ENCODE data around the gene LY6G6F. TPM values are rescaled to one million over a fixed set of nuclear protein-coding genes. Genes with fewer than 3 reads are reported as not detected.

LY6G6F gene
- polyA plus RNA-seq, 3 donors, result 0.51 TPM; not detected in 2

GRCh38 chr6:31712296-31712695 lies 5.6 kb downstream of the LY6G6F start:
- H3K27ac Mint-ChIP-seq, result peak overlapping the region in 2 of 7 donors; percentile 56 to 60
- Histone ChIP-seq H3K79me2 (ENCODE audit: insufficient read depth, low read length) (no peaks in the 10 kb centered on the region), H3K27me3 (ENCODE audit: control insufficient read depth in 2 of 2, insufficient read depth in 2 of 2, low read length in 2 of 2) (no peaks in the 10 kb centered on the region), H3K4me2 (replicated peaks; ENCODE audit: extremely low read depth, low read length, poor library complexity, severe bottlenecking) (no peak overlapping the region), H3K4me3 (replicated peaks in 1 of 3; ENCODE audit: low read depth in 2 of 3, low read length in 3 of 3) (no peak overlapping the region), H4K20me1 (ENCODE audit: insufficient read depth, low read length) (no peaks in the 10 kb centered on the region), H3K27ac (ENCODE audit: low read depth in 1 of 2, low read length in 2 of 2) (no peak overlapping the region), H3K9ac (ENCODE audit: insufficient read depth, low read length, poor library complexity, severe bottlenecking) (no peak overlapping the region), H2AFZ (ENCODE audit: insufficient read depth, low read depth, low read length, poor library complexity, severe bottlenecking) (peak overlapping the region; percentile 38), H3K9me3 (replicated peaks in 1 of 2; ENCODE audit: control insufficient read depth in 1 of 2, insufficient read depth in 1 of 2, low read length in 2 of 2) (no peaks in the 10 kb centered on the region), H3K36me3 (replicated peaks in 1 of 2; ENCODE audit: control insufficient read depth in 1 of 2, insufficient read depth in 2 of 2, low read length in 2 of 2) (no peaks in the 10 kb centered on the region), H3K4me1 (ENCODE audit: control insufficient read depth in 1 of 2, insufficient read depth in 2 of 2, low read length in 2 of 2) (peaks cover 21 to 27% of the 10 kb centered on the region in 2 donors)
- intact Hi-C loops (cut with micrococcal nuclease), result no loop called here
- 63% methylated on average over 8 of the region's 8 CpGs for WGBS (ENCODE audit: insufficient coverage)
- no peaks in the 10 kb centered on the region for H3K36me3 Mint-ChIP-seq
- peak overlapping the region in 1 of 2 donors; percentile 23 for H3K4me3 Mint-ChIP-seq
- peaks cover 0 to 9% (median 1%) of the 10 kb centered on the region in 3 donors for H3K27me3 Mint-ChIP-seq (ENCODE audit: low read depth in 3 of 3)
- DNase-seq, result peak; percentile 32 to 49 (median 35)
- peaks cover 0 to 2% (median 0%) of the 10 kb centered on the region in 7 donors for H3K9me3 Mint-ChIP-seq
- peak; percentile 26 for TF ChIP-seq CTCF (IDR thresholded peaks at IDR 0.05)
- H3K4me1 Mint-ChIP-seq, result peaks cover 28% of the 10 kb centered on the region

- Histone ChIP-seq H4K20me1 (ENCODE audit: insufficient read depth, low read length) (no peaks in the 10 kb centered on the region), H3K9ac (ENCODE audit: insufficient read depth, low read length, poor library complexity, severe bottlenecking) (no peak overlapping the region), H3K4me3 (replicated peaks in 1 of 3; ENCODE audit: low read depth in 2 of 3, low read length in 3 of 3) (no peak overlapping the region), H3K27me3 (ENCODE audit: control insufficient read depth in 2 of 2, insufficient read depth in 2 of 2, low read length in 2 of 2) (no peaks in the 10 kb centered on the region), H3K79me2 (ENCODE audit: insufficient read depth, low read length) (no peaks in the 10 kb centered on the region), H3K9me3 (replicated peaks in 1 of 2; ENCODE audit: control insufficient read depth in 1 of 2, insufficient read depth in 1 of 2, low read length in 2 of 2) (no peaks in the 10 kb centered on the region), H3K4me2 (replicated peaks; ENCODE audit: extremely low read depth, low read length, poor library complexity, severe bottlenecking) (no peak overlapping the region), H2AFZ (ENCODE audit: insufficient read depth, low read depth, low read length, poor library complexity, severe bottlenecking) (no peak overlapping the region), H3K4me1 (ENCODE audit: control insufficient read depth in 1 of 2, insufficient read depth in 2 of 2, low read length in 2 of 2) (peaks cover 21 to 27% of the 10 kb centered on the region in 2 donors), H3K27ac (ENCODE audit: low read depth in 1 of 2, low read length in 2 of 2) (no peak overlapping the region), H3K36me3 (replicated peaks in 1 of 2; ENCODE audit: control insufficient read depth in 1 of 2, insufficient read depth in 2 of 2, low read length in 2 of 2) (no peaks in the 10 kb centered on the region)
- peaks cover 0 to 9% (median 4%) of the 10 kb centered on the region in 3 donors for H3K27me3 Mint-ChIP-seq (ENCODE audit: low read depth in 3 of 3)
- no CpG with 5 or more reads among the region's 4 CpGs for WGBS (ENCODE audit: insufficient coverage)
- H3K4me3 Mint-ChIP-seq, result no peak overlapping the region
- no peaks in the 10 kb centered on the region for H3K36me3 Mint-ChIP-seq
- no peak for DNase-seq
- H3K27ac Mint-ChIP-seq, result peak overlapping the region in 1 of 7 donors; percentile 47
- H3K9me3 Mint-ChIP-seq, result peaks cover 0 to 2% (median 0%) of the 10 kb centered on the region in 7 donors
- intact Hi-C loops (cut with micrococcal nuclease), result no loop called here
- no peak for TF ChIP-seq CTCF (IDR thresholded peaks at IDR 0.05)
- peaks cover 28% of the 10 kb centered on the region for H3K4me1 Mint-ChIP-seq
These were observed 6.8 kb downstream of the LY6G6F start for GRCh38 chr6:31713465-31713864.
